Measurements from ENCODE around the gene ISL1. TPM values are rescaled to one million over a fixed set of nuclear protein-coding genes. Genes with fewer than 3 reads are reported as not detected.

ISL1 gene
- total RNA-seq, 1 donor from 2014 or later, result 0.15 TPM

GRCh38 chr5:51414516-51414915, 31.3 kb downstream of the ISL1 start:
- H3K36me3 ChIP-seq, result no peaks in the 10 kb centered on the region
- no peaks in the 10 kb centered on the region for H3K27me3 ChIP-seq (ENCODE audit: low read depth)
- no peak for DNase-seq
- H3K4me3 ChIP-seq, result no peak overlapping the region
- no peak overlapping the region for H3K27ac ChIP-seq
- intact Hi-C loops (cut with DNase I), result no loop called here
- H3K9me3 ChIP-seq, result no peaks in the 10 kb centered on the region
- no peak for ATAC-seq
- H3K4me1 ChIP-seq, result no peaks in the 10 kb centered on the region
- TF ChIP-seq, protein P1, sequence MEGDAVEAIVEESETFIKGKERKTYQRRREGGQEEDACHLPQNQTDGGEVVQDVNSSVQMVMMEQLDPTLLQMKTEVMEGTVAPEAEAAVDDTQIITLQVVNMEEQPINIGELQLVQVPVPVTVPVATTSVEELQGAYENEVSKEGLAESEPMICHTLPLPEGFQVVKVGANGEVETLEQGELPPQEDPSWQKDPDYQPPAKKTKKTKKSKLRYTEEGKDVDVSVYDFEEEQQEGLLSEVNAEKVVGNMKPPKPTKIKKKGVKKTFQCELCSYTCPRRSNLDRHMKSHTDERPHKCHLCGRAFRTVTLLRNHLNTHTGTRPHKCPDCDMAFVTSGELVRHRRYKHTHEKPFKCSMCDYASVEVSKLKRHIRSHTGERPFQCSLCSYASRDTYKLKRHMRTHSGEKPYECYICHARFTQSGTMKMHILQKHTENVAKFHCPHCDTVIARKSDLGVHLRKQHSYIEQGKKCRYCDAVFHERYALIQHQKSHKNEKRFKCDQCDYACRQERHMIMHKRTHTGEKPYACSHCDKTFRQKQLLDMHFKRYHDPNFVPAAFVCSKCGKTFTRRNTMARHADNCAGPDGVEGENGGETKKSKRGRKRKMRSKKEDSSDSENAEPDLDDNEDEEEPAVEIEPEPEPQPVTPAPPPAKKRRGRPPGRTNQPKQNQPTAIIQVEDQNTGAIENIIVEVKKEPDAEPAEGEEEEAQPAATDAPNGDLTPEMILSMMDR (IDR thresholded peaks at IDR 0.05), result no peak

- no peak overlapping the region for H3K27ac ChIP-seq
- no peaks in the 10 kb centered on the region for H3K4me1 ChIP-seq
- DNase-seq, result no peak
- no peak for ATAC-seq
- H3K9me3 ChIP-seq, result no peaks in the 10 kb centered on the region
- no peaks in the 10 kb centered on the region for H3K27me3 ChIP-seq (ENCODE audit: low read depth)
- intact Hi-C loops (cut with DNase I), result no loop called here
- no peak overlapping the region for H3K4me3 ChIP-seq
- H3K36me3 ChIP-seq, result no peaks in the 10 kb centered on the region
- TF ChIP-seq, protein P1 (IDR thresholded peaks at IDR 0.05), result no peak
Measured at GRCh38 chr5:51416149-51416548, 32.9 kb downstream of the ISL1 start.

GRCh38 chr5:51433052-51433710, 49.9 kb downstream of the ISL1 start:
- H3K4me3 ChIP-seq, result no peak overlapping the region
- H3K27me3 ChIP-seq (ENCODE audit: low read depth), result no peaks in the 10 kb centered on the region
- no peak for ATAC-seq
- H3K27ac ChIP-seq, result no peak overlapping the region
- intact Hi-C loops (cut with DNase I), result no loop called here
- DNase-seq, result no peak
- no peaks in the 10 kb centered on the region for H3K9me3 ChIP-seq
- TF ChIP-seq, protein P1 (IDR thresholded peaks at IDR 0.05), result no peak
- no peaks in the 10 kb centered on the region for H3K4me1 ChIP-seq
- H3K36me3 ChIP-seq, result no peaks in the 10 kb centered on the region

DNA sequence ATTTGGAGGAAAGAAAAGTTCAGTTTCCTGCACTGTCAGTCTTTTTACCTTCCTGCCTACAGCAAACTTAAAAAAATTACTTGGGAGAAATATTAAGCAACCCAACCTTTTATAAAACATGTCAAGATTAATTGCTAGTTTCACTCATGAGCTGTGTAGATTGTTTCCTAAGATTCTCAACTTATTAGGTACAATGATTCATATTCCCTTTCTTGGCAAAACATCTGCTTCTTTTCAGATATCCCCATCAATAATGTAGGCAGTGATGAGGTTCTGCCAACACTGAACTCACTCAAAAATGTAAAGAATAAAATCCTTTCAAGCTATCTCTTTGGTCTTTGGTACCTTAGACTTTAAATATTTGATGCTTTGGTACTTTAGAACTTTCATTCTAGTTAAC, 56.0 kb downstream of the ISL1 start:
- H3K9me3 ChIP-seq, result no peaks in the 10 kb centered on the region
- H3K4me3 ChIP-seq, result no peak overlapping the region
- no peaks in the 10 kb centered on the region for H3K4me1 ChIP-seq
- no peaks in the 10 kb centered on the region for H3K36me3 ChIP-seq
- no peak for ATAC-seq
- no peak for DNase-seq
- intact Hi-C loops (cut with DNase I), result no loop called here
- TF ChIP-seq, protein P1 (IDR thresholded peaks at IDR 0.05), result no peak
- no peak overlapping the region for H3K27ac ChIP-seq
- no peaks in the 10 kb centered on the region for H3K27me3 ChIP-seq (ENCODE audit: low read depth)

Measured in lower lobe of right lung (tissue), 2 donors.